GM23338 (cell line): ENCODE measurements around the gene DRGX. TPM values are rescaled to one million over a fixed set of nuclear protein-coding genes. Genes with fewer than 3 reads are reported as not detected.

Experiments used
- ATAC-seq: fragments of 200-7000 bp; cut with Tn5 transposase; 3 replicates; pipeline ENCODE4 v1.9.1; 2020
- DNase-seq: peaks from one replicate; pipeline ENCODE4 v3.0.0-alpha.2; 2015; ENCODE audit warnings: low spot score
- H2AFZ ChIP-seq: fragments of 200-600 bp; sonication (generic); 2 replicates; pipeline ENCODE4 v1.8.0; 2016; ENCODE audit warnings: antibody characterized with exemption, mild to moderate bottlenecking, moderate library complexity
- H3F3A ChIP-seq: fragments of 200-600 bp; sonication (generic); replicated peaks from 2 replicates; pipeline ENCODE4 v1.8.0; 2017; ENCODE audit warnings: antibody characterized with exemption, mixed run types, low read depth
- H3K27ac ChIP-seq: fragments of 200-600 bp; sonication (generic); 2 replicates; pipeline ENCODE4 v1.6.1; 2016; ENCODE audit warnings: low read depth
- H3K27me3 ChIP-seq: fragments of 200-600 bp; sonication (generic); 2 replicates; pipeline ENCODE4 v1.8.0; 2016; ENCODE audit warnings: mild to moderate bottlenecking, mixed run types, moderate library complexity; ENCODE audit not compliant: insufficient read depth
- H3K36me3 ChIP-seq: fragments of 200-600 bp; sonication (generic); 2 replicates; pipeline ENCODE4 v1.8.0; 2016; ENCODE audit warnings: mild to moderate bottlenecking; ENCODE audit not compliant: insufficient read depth
- H3K4me1 ChIP-seq: fragments of 200-600 bp; sonication (generic); 2 replicates; pipeline ENCODE4 v1.8.0; 2016; ENCODE audit warnings: mild to moderate bottlenecking, moderate library complexity; ENCODE audit not compliant: insufficient read depth
- H3K4me2 ChIP-seq: fragments of 200-600 bp; sonication (generic); 2 replicates; pipeline ENCODE4 v1.7.1; 2017; ENCODE audit warnings: mixed run types
- H3K4me3 ChIP-seq: fragments of 200-600 bp; sonication (generic); 2 replicates; pipeline ENCODE4 v1.6.1; 2016; ENCODE audit warnings: mixed run types
- H3K79me2 ChIP-seq: fragments of 200-600 bp; sonication (generic); replicated peaks from 2 replicates; pipeline ENCODE4 v1.8.0; 2017; ENCODE audit warnings: mild to moderate bottlenecking; ENCODE audit not compliant: insufficient read depth
- H3K9me2 ChIP-seq: fragments of 200-600 bp; sonication (generic); 2 replicates; pipeline ENCODE4 v1.8.0; 2017; ENCODE audit not compliant: insufficient read depth
- H4K20me1 ChIP-seq: fragments of 200-600 bp; sonication (generic); replicated peaks from 2 replicates; pipeline ENCODE4 v1.8.0; 2017; ENCODE audit warnings: mild to moderate bottlenecking; ENCODE audit not compliant: insufficient read depth
- H3K27ac Mint-ChIP-seq: 2 replicates; pipeline ENCODE4 v1.8.0; 2020; ENCODE audit warnings: inconsistent platforms, mild to moderate bottlenecking, moderate library complexity, mixed read lengths
- H3K27me3 Mint-ChIP-seq: 3 replicates; pipeline ENCODE4 v1.8.0; 2022; ENCODE audit warnings: low read depth, mild to moderate bottlenecking, moderate library complexity, mixed read lengths, inconsistent platforms; ENCODE audit not compliant: insufficient read depth, poor library complexity
- H3K36me3 Mint-ChIP-seq: 3 replicates; pipeline ENCODE4 v1.8.0; 2021; ENCODE audit warnings: low read depth, mild to moderate bottlenecking, inconsistent platforms, moderate library complexity, mixed read lengths
- H3K4me1 Mint-ChIP-seq: 3 replicates; pipeline ENCODE4 v1.8.0; 2020; ENCODE audit warnings: mild to moderate bottlenecking, inconsistent platforms, mixed read lengths
- H3K4me3 Mint-ChIP-seq: 3 replicates; pipeline ENCODE4 v1.8.0; 2021; ENCODE audit warnings: moderate library complexity, mild to moderate bottlenecking, inconsistent platforms, mixed read lengths
- H3K9me3 Mint-ChIP-seq: 3 replicates; pipeline ENCODE4 v1.8.0; 2020; ENCODE audit warnings: moderate library complexity, mild to moderate bottlenecking, inconsistent platforms, mixed read lengths
- EZH2 ChIP-seq: fragments of 200-600 bp; sonication (generic); IDR thresholded peaks from one replicate; pipeline ENCODE4 v1.8.0; 2017; ENCODE audit warnings: antibody characterized with exemption, mild to moderate bottlenecking, low read depth; ENCODE audit not compliant: unreplicated experiment
- EZH2phosphoT487 ChIP-seq: fragments of 200-600 bp; sonication (generic); IDR thresholded peaks from one replicate; pipeline ENCODE4 v1.8.1; 2018; ENCODE audit warnings: antibody characterized with exemption; ENCODE audit not compliant: unreplicated experiment
- JUNB ChIP-seq: IDR thresholded peaks from one replicate; pipeline ENCODE4 v1.6.1; 2016; ENCODE audit warnings: antibody characterized with exemption; ENCODE audit not compliant: unreplicated experiment
- POLR2AphosphoS5 ChIP-seq: IDR thresholded peaks from 2 replicates; pipeline ENCODE4 v1.6.1; 2016; ENCODE audit warnings: antibody characterized with exemption, low read depth
- STAT1 ChIP-seq: IDR thresholded peaks from one replicate; pipeline ENCODE4 v1.6.1; 2016; ENCODE audit warnings: antibody characterized with exemption; ENCODE audit not compliant: unreplicated experiment
- polyA plus RNA-seq: library from polyadenylated mRNA; unstranded; fragments of >200 nt; fragmentation: Nextera tagmentation; extraction: Ambion mirVana; gene quantifications from 2 replicates; pipeline ENCODE4 v1.2.1, GENCODE V29; 2016
- total RNA-seq: library from RNA; depleted of rRNA; stranded (reverse); fragments of >200 nt; shearing (Covaris generic); gene quantifications from 2 replicates; pipeline ENCODE4 v1.2.3, GENCODE V29; 2014
- TF ChIP-seq, protein P1 (sequence below), 2 experiments: fragments of 200-600 bp in 1 of 2; sonication (generic) in 1 of 2; conservative IDR thresholded peaks; 2 replicates each; pipeline versions ENCODE4 v1.5.1 to v1.6.1; 2016 to 2017; ENCODE audit warnings: antibody characterized with exemption in 2 of 2, low read depth in 2 of 2, mild to moderate bottlenecking in 2 of 2, moderate library complexity in 1 of 2
- TF ChIP-seq, protein P2 (sequence below): IDR thresholded peaks from 2 replicates; pipeline ENCODE4 v1.6.1; 2016; ENCODE audit warnings: antibody characterized with exemption
- TF ChIP-seq, protein P3 (sequence below): fragments of 250-450 bp; sonication (Bioruptor Pico); IDR thresholded peaks from 2 replicates; pipeline ENCODE4 v1.5.0; 2020; ENCODE audit warnings: mild to moderate bottlenecking, moderate library complexity
- TF ChIP-seq, protein P4 (sequence below): IDR thresholded peaks from one replicate; pipeline ENCODE4 v1.6.1; 2018; ENCODE audit warnings: antibody characterized with exemption; ENCODE audit not compliant: unreplicated experiment

Gene DRGX
- total and polyA plus RNA-seq, 2 experiments from 2014 or later, result not detected

DNA sequence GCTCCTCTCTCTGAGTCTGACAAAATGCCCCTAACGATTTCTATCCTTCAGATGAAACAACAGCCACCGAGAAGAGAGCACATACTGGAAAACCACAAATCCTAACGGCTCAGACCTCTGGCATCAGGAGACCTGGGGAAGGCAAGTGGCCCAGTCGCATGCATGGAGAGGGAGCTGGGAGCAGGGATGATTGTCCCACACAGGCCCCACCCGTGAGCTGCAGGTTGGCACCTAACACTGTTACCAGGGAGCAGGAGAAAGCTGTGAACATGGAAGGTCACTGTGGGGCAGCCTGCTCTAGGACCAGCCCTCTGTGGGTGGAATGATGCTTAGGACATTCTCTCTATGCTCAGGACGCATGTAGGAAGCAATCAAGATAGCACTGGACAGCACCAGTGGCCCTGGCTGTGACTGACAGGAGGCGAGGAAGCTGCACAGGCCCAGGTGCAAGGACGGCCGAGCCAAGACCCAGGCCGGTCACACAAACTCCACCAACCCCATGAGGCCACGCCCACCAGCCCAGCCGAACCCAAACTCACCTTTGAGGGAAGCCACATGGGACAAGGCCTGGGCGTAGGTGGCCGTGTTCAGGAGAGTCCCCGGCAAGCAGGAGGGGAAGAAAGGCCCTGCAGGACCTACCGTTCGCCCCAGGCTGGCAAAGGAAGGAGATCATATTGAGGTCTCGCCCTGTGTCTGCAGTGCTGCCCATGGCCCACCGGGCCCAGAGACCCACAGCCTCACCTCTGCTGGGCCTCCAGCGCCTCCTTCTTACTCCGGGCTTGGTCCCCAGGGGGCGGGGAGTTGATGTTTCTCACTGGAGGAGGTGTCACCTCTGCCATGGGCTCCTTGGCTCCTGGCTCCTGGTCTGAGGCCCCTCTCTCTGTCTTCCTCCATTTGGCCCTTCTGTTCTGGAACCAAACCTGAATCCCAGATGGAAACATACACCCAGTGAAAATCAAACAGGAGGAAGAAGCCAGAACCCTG, 9.7 kb downstream of the DRGX start:
- Mint-ChIP-seq H3K4me1 (0 out of 3 replicates have a peak, but pooled peaks cover 4% of the 10 kb centered on the region), H3K27me3 (peaks cover 6% of the 10 kb centered on the region), H3K36me3 (no peaks in the 10 kb centered on the region), H3K27ac (no peak overlapping the region), H3K4me3 (no peak overlapping the region), H3K9me3 (no peaks in the 10 kb centered on the region)
- Histone ChIP-seq H3K9me2 (no peaks in the 10 kb centered on the region), H4K20me1 (peaks cover 3% of the 10 kb centered on the region; the same call in 1 of the 2 replicates), H3K27me3 (peaks cover 7% of the 10 kb centered on the region; the same call in 1 of the 2 replicates), H3K27ac (no peak overlapping the region), H3F3A (no peaks in the 10 kb centered on the region), H3K79me2 (no peaks in the 10 kb centered on the region), H3K4me1 (no peaks in the 10 kb centered on the region), H2AFZ (0 out of 2 replicates have a peak overlapping the region, but pooled peaks have one; percentile 18), H3K36me3 (no peaks in the 10 kb centered on the region), H3K4me3 (no peak overlapping the region), H3K4me2 (no peak overlapping the region)
- ATAC-seq (peak; percentile 40; the same call in 2 of the 3 replicates), DNase-seq (no peak)
- TF ChIP-seq, protein P1, sequence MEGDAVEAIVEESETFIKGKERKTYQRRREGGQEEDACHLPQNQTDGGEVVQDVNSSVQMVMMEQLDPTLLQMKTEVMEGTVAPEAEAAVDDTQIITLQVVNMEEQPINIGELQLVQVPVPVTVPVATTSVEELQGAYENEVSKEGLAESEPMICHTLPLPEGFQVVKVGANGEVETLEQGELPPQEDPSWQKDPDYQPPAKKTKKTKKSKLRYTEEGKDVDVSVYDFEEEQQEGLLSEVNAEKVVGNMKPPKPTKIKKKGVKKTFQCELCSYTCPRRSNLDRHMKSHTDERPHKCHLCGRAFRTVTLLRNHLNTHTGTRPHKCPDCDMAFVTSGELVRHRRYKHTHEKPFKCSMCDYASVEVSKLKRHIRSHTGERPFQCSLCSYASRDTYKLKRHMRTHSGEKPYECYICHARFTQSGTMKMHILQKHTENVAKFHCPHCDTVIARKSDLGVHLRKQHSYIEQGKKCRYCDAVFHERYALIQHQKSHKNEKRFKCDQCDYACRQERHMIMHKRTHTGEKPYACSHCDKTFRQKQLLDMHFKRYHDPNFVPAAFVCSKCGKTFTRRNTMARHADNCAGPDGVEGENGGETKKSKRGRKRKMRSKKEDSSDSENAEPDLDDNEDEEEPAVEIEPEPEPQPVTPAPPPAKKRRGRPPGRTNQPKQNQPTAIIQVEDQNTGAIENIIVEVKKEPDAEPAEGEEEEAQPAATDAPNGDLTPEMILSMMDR (conservative IDR thresholded peaks at IDR 0.05; ENCODE audit: low read depth in 2 of 2), result no peak
- TF ChIP-seq, protein P2, sequence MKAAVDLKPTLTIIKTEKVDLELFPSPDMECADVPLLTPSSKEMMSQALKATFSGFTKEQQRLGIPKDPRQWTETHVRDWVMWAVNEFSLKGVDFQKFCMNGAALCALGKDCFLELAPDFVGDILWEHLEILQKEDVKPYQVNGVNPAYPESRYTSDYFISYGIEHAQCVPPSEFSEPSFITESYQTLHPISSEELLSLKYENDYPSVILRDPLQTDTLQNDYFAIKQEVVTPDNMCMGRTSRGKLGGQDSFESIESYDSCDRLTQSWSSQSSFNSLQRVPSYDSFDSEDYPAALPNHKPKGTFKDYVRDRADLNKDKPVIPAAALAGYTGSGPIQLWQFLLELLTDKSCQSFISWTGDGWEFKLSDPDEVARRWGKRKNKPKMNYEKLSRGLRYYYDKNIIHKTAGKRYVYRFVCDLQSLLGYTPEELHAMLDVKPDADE, result no peak
- TF ChIP-seq JUNB, result no peak
- no peak for TF ChIP-seq EZH2phosphoT487
- TF ChIP-seq, protein P3, sequence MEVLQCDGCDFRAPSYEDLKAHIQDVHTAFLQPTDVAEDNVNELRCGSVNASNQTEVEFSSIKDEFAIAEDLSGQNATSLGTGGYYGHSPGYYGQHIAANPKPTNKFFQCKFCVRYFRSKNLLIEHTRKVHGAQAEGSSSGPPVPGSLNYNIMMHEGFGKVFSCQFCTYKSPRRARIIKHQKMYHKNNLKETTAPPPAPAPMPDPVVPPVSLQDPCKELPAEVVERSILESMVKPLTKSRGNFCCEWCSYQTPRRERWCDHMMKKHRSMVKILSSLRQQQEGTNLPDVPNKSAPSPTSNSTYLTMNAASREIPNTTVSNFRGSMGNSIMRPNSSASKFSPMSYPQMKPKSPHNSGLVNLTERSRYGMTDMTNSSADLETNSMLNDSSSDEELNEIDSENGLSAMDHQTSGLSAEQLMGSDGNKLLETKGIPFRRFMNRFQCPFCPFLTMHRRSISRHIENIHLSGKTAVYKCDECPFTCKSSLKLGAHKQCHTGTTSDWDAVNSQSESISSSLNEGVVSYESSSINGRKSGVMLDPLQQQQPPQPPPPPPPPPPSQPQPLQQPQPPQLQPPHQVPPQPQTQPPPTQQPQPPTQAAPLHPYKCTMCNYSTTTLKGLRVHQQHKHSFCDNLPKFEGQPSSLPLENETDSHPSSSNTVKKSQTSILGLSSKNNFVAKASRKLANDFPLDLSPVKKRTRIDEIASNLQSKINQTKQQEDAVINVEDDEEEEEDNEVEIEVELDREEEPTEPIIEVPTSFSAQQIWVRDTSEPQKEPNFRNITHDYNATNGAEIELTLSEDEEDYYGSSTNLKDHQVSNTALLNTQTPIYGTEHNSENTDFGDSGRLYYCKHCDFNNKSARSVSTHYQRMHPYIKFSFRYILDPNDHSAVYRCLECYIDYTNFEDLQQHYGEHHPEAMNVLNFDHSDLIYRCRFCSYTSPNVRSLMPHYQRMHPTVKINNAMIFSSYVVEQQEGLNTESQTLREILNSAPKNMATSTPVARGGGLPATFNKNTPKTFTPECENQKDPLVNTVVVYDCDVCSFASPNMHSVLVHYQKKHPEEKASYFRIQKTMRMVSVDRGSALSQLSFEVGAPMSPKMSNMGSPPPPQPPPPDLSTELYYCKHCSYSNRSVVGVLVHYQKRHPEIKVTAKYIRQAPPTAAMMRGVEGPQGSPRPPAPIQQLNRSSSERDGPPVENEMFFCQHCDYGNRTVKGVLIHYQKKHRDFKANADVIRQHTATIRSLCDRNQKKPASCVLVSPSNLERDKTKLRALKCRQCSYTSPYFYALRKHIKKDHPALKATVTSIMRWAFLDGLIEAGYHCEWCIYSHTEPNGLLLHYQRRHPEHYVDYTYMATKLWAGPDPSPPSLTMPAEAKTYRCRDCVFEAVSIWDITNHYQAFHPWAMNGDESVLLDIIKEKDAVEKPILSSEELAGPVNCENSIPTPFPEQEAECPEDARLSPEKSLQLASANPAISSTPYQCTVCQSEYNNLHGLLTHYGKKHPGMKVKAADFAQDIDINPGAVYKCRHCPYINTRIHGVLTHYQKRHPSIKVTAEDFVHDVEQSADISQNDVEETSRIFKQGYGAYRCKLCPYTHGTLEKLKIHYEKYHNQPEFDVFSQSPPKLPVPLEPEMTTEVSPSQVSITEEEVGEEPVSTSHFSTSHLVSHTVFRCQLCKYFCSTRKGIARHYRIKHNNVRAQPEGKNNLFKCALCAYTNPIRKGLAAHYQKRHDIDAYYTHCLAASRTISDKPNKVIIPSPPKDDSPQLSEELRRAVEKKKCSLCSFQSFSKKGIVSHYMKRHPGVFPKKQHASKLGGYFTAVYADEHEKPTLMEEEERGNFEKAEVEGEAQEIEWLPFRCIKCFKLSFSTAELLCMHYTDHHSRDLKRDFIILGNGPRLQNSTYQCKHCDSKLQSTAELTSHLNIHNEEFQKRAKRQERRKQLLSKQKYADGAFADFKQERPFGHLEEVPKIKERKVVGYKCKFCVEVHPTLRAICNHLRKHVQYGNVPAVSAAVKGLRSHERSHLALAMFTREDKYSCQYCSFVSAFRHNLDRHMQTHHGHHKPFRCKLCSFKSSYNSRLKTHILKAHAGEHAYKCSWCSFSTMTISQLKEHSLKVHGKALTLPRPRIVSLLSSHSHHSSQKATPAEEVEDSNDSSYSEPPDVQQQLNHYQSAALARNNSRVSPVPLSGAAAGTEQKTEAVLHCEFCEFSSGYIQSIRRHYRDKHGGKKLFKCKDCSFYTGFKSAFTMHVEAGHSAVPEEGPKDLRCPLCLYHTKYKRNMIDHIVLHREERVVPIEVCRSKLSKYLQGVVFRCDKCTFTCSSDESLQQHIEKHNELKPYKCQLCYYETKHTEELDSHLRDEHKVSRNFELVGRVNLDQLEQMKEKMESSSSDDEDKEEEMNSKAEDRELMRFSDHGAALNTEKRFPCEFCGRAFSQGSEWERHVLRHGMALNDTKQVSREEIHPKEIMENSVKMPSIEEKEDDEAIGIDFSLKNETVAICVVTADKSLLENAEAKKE (CRISPR knock-in tag), result no peak
- TF ChIP-seq EZH2, result no peak
- TF ChIP-seq, protein P4, sequence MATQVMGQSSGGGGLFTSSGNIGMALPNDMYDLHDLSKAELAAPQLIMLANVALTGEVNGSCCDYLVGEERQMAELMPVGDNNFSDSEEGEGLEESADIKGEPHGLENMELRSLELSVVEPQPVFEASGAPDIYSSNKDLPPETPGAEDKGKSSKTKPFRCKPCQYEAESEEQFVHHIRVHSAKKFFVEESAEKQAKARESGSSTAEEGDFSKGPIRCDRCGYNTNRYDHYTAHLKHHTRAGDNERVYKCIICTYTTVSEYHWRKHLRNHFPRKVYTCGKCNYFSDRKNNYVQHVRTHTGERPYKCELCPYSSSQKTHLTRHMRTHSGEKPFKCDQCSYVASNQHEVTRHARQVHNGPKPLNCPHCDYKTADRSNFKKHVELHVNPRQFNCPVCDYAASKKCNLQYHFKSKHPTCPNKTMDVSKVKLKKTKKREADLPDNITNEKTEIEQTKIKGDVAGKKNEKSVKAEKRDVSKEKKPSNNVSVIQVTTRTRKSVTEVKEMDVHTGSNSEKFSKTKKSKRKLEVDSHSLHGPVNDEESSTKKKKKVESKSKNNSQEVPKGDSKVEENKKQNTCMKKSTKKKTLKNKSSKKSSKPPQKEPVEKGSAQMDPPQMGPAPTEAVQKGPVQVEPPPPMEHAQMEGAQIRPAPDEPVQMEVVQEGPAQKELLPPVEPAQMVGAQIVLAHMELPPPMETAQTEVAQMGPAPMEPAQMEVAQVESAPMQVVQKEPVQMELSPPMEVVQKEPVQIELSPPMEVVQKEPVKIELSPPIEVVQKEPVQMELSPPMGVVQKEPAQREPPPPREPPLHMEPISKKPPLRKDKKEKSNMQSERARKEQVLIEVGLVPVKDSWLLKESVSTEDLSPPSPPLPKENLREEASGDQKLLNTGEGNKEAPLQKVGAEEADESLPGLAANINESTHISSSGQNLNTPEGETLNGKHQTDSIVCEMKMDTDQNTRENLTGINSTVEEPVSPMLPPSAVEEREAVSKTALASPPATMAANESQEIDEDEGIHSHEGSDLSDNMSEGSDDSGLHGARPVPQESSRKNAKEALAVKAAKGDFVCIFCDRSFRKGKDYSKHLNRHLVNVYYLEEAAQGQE, result no peak
- TF ChIP-seq STAT1, result no peak
- no peak for TF ChIP-seq POLR2AphosphoS5
